Peyer's patch (tissue), 4 donors: ENCODE measurements around the gene CYFIP1. TPM values are rescaled to one million over a fixed set of nuclear protein-coding genes. Genes with fewer than 3 reads are reported as not detected.

Experiments
- DNase-seq, 3 donors: peaks; one replicate each; pipeline ENCODE4 v3.0.0-alpha.2; 2017 to 2019
- H3K27ac ChIP-seq, 4 donors: fragments of 200-600 bp; sonication (generic); one replicate each; pipeline ENCODE4 v1.5.1; 2016 to 2019
- H3K27me3 ChIP-seq, 2 donors: fragments of 200-600 bp; sonication (generic); one replicate each; pipeline ENCODE4 v1.5.1; 2019
- H3K36me3 ChIP-seq, 3 donors: fragments of 200-600 bp; sonication (generic); one replicate each; pipeline ENCODE4 v1.5.1; 2016 to 2019
- H3K4me1 ChIP-seq, 4 donors: fragments of 200-600 bp; sonication (generic); one replicate each; pipeline ENCODE4 v1.5.1; 2016 to 2019
- H3K4me3 ChIP-seq, 4 donors: fragments of 200-600 bp; sonication (generic); 1 replicate in 3 of 4; 2 replicates in 1 of 4; pipeline ENCODE4 v1.5.1; 2016 to 2019; ENCODE audit warnings: mild to moderate bottlenecking in 1 of 4
- H3K9me3 ChIP-seq, 4 donors: fragments of 200-600 bp; sonication (generic); one replicate each; pipeline ENCODE4 v1.5.1; 2016 to 2019; ENCODE audit warnings: mild to moderate bottlenecking in 1 of 4
- CTCF ChIP-seq, 6 experiments: fragments of 450-650 bp in 4 of 6; fragments of 200-600 bp in 2 of 6; sonication (generic) in 1 of 6; IDR thresholded peaks; one replicate each; pipeline ENCODE4 v1.5.1; 2017 to 2019; ENCODE audit warnings: antibody characterized with exemption in 6 of 6, mild to moderate bottlenecking in 3 of 6, moderate library complexity in 1 of 6
- POLR2A ChIP-seq, 2 donors: fragments of 450-650 bp; IDR thresholded peaks; one replicate each; pipeline ENCODE4 v1.5.1; 2017; ENCODE audit warnings: antibody characterized with exemption in 2 of 2, mild to moderate bottlenecking in 2 of 2, moderate library complexity in 2 of 2
- total RNA-seq, 4 donors: library from RNA; depleted of rRNA; stranded (reverse); fragments of >200 nt; gene quantifications; one replicate each; pipeline ENCODE4 v1.1.0, GENCODE V29; 2016

The CYFIP1 gene
- total RNA-seq, 4 donors from 2014 or later = 61.9 to 139 (median 117) TPM

- TF ChIP-seq POLR2A (IDR thresholded peaks at IDR 0.05) (no peak), CTCF (IDR thresholded peaks at IDR 0.05) (no peak)
- H3K36me3 ChIP-seq = peaks cover 0 to 91% (median 0%) of the 10 kb centered on the region in 3 donors
- no peak overlapping the region for H3K27ac ChIP-seq
- no peaks in the 10 kb centered on the region for H3K4me1 ChIP-seq
- no peak overlapping the region for H3K4me3 ChIP-seq
- no peaks in the 10 kb centered on the region for H3K27me3 ChIP-seq
- DNase-seq = no peak
- no peaks in the 10 kb centered on the region for H3K9me3 ChIP-seq
Measured at GRCh38 chr15:22874966-22875365, 105.2 kb downstream of the CYFIP1 start.

GRCh38 chr15:22874256-22874655, 105.9 kb downstream of the CYFIP1 start:
- TF ChIP-seq CTCF (IDR thresholded peaks at IDR 0.05) (no peak), POLR2A (IDR thresholded peaks at IDR 0.05) (no peak)
- Histone ChIP-seq H3K27me3 (no peaks in the 10 kb centered on the region), H3K4me1 (no peaks in the 10 kb centered on the region), H3K9me3 (no peaks in the 10 kb centered on the region), H3K27ac (no peak overlapping the region), H3K36me3 (peaks cover 0 to 92% (median 0%) of the 10 kb centered on the region in 3 donors), H3K4me3 (no peak overlapping the region)
- no peak for DNase-seq

- no peaks in the 10 kb centered on the region for H3K27me3 ChIP-seq
- no peaks in the 10 kb centered on the region for H3K4me1 ChIP-seq
- peaks cover 0 to 94% (median 0%) of the 10 kb centered on the region in 3 donors for H3K36me3 ChIP-seq
- TF ChIP-seq POLR2A (IDR thresholded peaks at IDR 0.05) = no peak
- TF ChIP-seq CTCF (IDR thresholded peaks at IDR 0.05) = no peak
- DNase-seq = no peak
- H3K9me3 ChIP-seq = no peaks in the 10 kb centered on the region
- H3K27ac ChIP-seq = no peak overlapping the region
- no peak overlapping the region for H3K4me3 ChIP-seq
Measured at GRCh38 chr15:22873841-22874240, 106.3 kb downstream of the CYFIP1 start.

GRCh38 chr15:22872936-22873701, 107.0 kb downstream of the CYFIP1 start:
- DNase-seq = no peak
- peaks cover 0 to 99% (median 0%) of the 10 kb centered on the region in 3 donors for H3K36me3 ChIP-seq

GRCh38 chr15:22871481-22872086, 108.6 kb downstream of the CYFIP1 start:
- no peak overlapping the region for H3K27ac ChIP-seq
- no peaks in the 10 kb centered on the region for H3K27me3 ChIP-seq
- no peak overlapping the region for H3K4me3 ChIP-seq
- H3K9me3 ChIP-seq = no peaks in the 10 kb centered on the region
- DNase-seq = no peak
- TF ChIP-seq CTCF (IDR thresholded peaks at IDR 0.05) (no peak), POLR2A (IDR thresholded peaks at IDR 0.05) (no peak)
- H3K4me1 ChIP-seq = no peaks in the 10 kb centered on the region
- H3K36me3 ChIP-seq = peaks cover 0 to 99% (median 0%) of the 10 kb centered on the region in 3 donors

More at GRCh38 chr15:22872936-22873701, 107.0 kb downstream of the CYFIP1 start:
- Histone ChIP-seq H3K4me3 (no peak overlapping the region), H3K9me3 (no peaks in the 10 kb centered on the region), H3K27me3 (no peaks in the 10 kb centered on the region), H3K27ac (peak overlapping the region in 1 of 4 donors; percentile 25), H3K4me1 (no peaks in the 10 kb centered on the region)
- TF ChIP-seq CTCF (IDR thresholded peaks at IDR 0.05) (no peak), POLR2A (IDR thresholded peaks at IDR 0.05) (no peak)
